HG02623 (cell line): ENCODE data around the gene INTS11.
"Not testable (repeated sequence)": the region's sequence is repeated elsewhere in the genome, so short reads cannot be mapped to it uniquely, and the experiment has no call there.

ENCODE experiments used
- ATAC-seq: cut with Tn5 transposase; IDR thresholded peaks from one replicate; pipeline ENCODE4 v1.9.1; 2021; ENCODE audit warnings: moderate library complexity; ENCODE audit not compliant: unreplicated experiment

Gene INTS11

DNA sequence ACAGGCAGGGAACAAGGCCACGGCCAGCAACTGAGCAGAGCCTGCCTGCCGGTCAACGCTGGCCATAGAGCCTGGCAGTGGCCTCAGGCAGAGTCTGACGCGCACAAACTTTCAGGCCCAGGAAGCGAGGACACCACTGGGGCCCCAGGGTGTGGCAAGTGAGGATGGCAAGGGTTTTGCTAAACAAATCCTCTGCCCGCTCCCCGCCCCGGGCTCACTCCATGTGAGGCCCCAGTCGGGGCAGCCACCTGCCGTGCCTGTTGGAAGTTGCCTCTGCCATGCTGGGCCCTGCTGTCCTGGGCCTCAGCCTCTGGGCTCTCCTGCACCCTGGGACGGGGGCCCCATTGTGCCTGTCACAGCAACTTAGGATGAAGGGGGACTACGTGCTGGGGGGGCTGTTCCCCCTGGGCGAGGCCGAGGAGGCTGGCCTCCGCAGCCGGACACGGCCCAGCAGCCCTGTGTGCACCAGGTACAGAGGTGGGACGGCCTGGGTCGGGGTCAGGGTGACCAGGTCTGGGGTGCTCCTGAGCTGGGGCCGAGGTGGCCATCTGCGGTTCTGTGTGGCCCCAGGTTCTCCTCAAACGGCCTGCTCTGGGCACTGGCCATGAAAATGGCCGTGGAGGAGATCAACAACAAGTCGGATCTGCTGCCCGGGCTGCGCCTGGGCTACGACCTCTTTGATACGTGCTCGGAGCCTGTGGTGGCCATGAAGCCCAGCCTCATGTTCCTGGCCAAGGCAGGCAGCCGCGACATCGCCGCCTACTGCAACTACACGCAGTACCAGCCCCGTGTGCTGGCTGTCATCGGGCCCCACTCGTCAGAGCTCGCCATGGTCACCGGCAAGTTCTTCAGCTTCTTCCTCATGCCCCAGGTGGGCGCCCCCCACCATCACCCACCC lies 6.9 kb upstream of the INTS11 start, which contains the start of gene TAS1R3:
TSS of gene TAS1R3 (plus strand) at position 213 of the 898 bp plus-strand sequence. CDS start at position 279, 66 bp downstream.
- no peak for ATAC-seq

DNA sequence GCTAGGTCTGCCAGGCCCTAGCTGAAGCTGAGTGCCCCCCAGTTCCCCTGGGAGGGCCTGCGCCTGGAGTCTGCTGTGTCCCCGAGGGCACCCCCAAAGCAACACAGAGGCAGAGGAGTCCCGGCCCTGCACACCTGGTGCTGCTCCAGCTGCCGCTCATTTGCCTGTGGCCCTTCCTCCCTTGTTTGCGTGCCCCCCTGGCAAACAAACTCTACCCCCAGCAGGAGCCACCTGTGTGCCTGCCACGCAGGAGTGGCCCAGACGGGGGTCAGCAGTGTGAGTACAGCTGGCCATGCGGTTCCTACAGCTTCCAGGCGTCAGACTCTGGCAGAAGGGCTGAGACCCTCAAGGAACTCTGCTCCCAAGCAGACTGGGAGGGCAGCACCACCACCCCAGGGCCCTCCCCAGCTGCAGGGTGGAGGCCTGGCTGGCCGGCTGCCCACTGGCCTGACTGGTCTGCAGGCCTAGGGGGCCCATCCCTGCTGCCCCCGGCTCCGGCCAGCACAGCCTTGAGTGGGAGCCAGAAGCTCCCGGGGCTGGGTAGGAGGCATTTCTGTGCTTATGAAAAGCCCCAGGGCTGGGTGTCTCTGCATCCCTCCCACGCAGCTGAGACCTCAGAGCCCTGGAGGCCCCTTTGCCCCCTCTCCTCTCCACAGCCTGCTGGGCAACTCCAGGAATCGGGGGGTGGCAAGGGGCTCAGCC lies 6.1 kb upstream of the INTS11 start:
- ATAC-seq = no peak

DNA sequence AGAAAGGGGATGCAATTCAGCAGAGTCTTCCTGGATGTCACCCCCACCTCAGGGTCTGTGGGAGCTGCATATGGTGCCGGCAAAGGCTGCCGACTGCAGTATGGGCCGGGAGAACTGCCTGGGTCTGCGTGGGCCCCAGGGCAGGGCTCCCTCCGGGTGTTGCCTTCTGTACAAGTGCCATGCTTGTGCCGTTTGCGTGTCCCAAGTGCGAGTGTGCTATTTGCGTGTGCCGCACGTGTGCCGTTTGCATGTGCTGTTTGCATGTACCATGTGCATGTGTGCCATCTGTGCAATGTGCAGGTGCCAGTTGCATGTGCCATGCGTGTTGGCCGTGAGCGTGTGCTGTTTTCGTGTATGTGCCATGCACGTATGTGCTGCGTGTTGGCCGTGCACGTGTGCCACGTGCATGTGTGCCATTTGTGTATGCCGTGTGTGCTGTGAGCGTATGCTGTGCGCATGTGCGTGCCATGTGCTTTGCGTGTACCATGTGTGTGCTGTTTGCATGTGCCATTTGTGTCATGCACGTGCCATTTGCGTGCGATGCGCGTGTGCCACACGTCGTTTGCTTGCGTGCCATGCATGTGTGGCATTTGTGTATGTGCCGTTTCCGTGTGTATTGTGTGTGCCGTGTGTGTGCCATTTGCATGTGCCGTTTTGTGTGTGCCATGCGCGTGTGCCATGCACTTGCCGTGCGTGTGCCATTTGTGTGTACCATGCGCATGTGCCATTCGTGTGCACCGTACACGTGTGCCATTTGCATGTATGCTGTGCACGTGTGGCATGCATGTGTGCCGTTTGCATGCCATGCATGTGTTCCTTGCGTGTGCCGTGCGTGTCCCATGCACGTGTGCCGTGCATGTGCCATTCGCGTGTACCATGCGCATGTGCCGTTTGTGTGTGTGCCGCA lies 5.1 kb upstream of the INTS11 start:
- no peak for ATAC-seq

DNA sequence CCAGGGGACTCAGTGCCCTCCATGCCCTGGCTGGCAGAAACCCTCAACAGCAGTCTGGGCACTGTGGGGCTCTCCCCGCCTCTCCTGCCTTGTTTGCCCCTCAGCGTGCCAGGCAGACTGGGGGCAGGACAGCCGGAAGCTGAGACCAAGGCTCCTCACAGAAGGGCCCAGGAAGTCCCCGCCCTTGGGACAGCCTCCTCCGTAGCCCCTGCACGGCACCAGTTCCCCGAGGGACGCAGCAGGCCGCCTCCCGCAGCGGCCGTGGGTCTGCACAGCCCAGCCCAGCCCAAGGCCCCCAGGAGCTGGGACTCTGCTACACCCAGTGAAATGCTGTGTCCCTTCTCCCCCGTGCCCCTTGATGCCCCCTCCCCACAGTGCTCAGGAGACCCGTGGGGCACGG lies 3.8 kb upstream of the INTS11 start:
- no peak for ATAC-seq

DNA sequence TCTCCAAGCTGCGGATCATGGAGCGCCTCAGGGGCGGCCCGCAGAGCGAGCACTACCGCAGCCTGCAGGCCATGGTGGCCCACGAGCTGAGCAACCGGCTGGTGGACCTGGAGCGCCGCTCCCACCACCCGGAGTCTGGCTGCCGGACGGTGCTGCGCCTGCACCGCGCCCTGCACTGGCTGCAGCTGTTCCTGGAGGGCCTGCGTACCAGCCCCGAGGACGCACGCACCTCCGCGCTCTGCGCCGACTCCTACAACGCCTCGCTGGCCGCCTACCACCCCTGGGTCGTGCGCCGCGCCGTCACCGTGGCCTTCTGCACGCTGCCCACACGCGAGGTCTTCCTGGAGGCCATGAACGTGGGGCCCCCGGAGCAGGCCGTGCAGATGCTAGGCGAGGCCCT lies 2.8 kb upstream of the INTS11 start:
- no peak for ATAC-seq

DNA sequence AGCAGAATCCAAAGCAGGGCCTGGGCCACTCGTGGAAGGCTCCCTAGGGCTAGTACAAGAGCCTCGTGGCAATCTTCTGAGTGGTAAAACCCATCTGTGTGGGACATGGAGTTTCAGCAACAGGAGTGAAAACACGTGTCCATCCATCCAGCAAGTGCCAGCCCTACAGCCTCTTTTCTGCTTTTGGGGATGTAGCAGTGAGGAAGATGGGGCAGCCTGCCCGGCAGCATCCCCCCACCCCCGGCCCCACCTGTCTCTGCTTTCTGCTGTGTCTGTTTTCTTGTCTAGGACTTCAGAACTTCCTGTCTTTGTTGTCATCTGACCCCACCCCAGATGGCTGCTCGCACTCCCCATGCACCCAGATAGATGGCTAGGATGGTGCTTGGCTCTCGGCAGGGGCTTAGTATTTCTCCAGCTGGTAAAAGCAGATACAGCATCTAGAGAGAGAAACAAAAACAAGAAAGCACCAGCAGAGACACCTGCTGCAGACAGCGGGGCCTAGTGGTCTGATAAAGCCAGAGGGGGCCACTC lies 1.7 kb upstream of the INTS11 start:
- ATAC-seq = no peak

DNA sequence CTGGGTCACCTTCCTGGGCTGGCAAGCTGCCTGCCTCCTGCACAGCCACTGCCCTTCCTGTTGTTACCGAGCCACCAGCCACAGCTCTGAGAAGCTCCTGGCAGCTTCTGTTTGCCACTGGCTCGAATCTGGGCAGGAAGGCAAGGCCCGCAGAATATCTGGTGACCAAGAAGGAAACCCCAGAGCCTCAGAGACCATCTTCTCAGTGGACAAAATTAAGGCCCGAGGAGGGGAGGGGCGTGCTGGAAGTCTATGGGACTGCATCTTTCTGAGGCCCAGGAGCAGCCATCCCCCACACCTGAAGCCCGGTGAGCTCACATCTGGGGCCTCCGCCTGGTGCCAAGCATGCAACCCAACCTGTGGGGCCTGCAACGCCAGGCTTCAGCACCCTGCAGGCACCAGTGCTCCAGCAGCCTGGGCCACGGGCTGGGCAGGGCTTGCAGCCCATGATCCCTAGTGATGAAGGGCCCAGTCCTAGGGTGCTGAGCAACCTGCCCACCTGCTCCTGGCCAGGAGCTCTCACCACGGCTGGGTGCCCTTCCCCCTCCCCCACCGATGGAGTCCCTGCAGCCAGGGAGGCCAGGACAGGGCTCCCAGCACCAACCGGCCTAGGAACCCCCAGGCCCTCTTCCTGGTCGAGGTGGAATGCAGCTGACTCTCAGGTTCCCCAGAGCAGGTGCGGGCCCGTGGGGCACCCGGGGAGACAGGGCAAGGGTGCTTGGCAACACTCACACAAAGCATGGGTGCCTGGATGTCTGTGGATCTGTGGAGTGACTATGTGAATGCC lies 1.0 kb upstream of the INTS11 start:
- no peak for ATAC-seq

DNA sequence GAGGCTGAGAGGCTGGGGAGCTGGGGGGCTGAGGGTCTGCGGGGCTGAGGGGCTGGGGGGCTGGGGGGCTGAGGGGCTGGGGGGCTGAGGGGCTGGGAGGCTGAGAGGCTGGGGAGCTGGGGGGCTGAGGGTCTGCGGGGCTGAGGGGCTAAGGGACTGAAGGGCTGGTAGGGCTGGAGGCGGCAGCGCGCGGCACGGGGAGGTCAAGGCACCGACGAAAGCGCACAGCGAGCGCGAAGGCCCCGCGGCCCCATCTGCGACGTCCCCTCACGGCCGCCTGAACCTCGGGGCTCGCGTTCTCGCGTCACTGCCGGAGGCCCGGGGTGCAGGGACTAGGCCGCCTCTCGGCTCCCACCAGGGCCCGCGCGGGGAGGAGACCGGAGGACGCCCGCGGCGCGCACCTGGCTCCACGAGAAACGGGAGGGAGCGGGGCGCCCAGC lies 356 bp downstream of the INTS11 start:
- ATAC-seq = peak; percentile 19

DNA sequence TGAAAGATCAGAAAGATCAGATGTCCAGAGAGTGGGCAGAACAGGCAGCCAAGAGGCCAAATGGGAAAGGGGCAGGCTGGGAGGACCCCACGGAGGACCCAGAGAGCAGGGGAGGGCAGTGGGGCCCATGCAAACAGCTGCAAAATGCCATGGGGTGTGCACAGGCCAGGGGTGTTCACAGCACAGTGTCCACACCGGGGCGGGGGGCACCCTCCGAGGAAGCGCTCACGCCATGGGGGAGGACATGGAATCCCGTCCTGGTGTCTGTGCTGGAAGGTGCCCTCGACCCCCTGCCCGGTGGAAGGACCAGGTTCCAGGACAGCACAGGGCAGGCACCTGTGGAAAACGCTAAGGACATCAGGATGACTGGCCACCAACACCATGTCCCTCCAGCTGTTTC lies 1.5 kb downstream of the INTS11 start:
- ATAC-seq = no peak

DNA sequence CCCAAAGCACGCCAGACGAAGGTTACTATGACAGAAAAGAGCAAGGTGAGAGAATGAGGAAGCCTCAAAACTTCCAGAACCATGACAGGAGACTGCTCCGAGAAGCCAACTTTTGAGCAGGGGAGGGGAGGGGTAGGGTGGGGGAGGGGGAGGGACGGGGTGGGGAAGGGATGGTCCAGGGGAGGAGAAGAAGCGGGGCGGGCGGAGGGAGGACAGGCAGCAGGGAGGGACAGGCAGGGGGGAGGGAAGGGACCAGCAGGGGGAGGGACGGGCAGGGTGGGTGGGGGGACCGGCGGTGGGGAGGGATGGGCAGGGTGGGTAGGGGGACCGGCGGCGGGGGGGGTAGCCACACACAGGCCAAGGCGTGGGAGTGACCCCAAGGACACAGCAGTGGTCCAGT lies 2.0 kb downstream of the INTS11 start:
- no peak for ATAC-seq

DNA sequence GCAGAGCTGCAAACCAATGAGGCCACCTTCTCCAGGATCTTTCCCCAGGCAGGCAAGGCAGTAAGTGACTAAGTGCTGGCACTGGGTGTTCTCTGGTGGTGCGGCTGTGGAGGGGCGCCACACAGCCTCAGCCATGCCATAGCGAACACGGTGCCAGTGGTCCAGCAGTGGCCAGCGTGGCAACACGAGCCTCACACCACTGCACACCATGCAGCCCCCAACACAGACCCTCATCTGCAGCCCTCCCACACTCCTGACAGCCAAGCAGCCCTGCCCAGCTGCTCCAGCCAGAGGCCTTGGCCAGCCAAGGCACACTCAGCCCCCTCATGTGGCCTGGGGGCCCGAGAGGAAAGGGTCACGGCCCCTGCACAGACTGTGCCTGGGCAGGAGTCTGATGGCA lies 3.0 kb downstream of the INTS11 start:
- no peak for ATAC-seq

DNA sequence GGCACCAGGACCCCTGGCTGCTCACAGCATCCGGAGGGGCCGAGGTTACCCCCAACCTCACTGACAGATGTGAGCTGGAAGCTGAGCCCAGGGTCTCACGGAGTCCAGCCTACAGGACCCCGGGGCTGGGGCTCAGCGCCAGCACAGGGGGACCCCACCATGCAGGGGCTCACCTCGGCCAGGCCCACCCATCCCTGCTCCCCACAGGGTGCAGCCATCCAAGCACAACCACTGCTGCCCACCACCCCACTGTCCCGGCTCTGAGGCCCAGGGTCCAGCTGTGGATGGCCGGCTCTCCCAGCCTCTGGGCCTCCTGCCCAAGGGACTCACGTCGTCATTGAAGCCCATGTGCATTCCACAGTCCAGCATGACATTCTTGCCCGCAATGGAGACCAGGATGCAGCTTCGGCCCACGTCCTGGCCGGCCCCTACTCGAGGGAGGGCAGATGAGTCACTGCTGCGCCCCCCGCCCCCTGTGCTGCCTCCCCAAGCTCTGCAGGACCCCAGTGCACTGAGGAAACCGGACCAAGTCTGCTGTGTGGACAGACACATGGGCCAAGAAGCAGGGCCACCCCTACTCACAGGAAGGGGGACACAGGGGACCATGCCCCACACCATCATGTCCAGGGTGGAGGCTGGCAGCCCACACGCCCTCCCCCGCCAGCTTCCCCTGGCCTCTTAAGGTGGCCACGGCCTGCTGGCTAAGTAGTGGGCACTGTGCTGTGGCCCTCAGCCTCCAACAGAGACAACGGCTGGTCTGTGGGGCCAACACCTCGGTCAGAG lies 3.6 kb downstream of the INTS11 start:
- ATAC-seq = no peak

DNA sequence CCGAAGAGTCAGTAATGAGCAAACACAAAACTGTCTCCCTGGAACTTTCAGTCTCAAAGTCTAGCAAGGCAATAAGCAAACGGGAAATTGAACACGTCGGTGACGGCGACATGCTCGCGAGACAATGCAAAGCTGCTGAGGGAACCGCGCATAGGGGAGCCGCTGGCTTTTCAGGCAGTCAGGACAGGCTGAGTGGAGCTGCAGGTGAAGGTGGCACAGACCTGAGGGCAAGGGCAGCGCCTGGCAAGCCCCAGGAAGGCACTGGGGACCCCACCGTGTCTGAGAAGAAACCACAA lies 4.9 kb downstream of the INTS11 start:
- ATAC-seq = no peak

DNA sequence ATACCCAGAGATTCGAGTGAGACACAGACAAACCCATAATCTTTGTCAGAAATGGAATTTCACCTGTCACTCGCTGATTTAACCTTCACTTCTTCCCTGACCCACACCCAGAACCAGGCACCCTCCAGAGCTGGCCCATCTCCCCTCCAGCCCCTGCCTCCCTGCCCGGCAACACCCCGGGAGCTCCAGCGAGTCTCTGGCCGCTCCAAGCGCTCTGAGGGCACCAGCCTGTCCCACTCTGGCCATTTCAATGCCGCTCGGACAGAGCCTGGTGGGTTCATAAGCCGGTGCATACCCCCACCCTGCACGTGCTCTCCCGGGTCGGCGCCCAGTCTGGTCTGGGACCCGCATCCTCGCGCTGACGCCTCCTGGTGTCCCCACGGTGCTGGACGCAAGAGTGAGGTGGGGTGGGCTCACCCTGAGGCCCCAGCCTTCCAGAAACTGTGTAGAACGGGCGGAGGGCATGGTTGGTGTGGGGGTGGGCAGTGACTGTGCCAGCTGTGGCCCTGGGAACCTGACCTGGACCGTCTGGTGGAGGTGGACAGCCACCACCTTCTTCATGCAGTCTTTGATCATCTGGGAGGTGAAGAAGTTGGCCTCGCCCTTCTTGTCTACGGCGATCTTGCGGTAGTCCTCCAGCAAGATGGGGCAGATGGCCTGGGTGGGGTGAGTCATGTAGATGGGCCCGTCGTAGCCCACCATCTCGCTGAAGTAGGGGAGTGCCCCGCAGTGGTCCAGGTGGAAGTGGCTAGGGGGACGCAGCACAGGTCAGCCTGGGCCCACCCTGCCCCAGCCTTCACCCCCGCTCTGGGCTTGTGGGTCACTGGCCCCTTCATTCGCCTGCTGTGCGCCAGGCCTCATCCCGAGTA lies 5.4 kb downstream of the INTS11 start:
- ATAC-seq = no peak

DNA sequence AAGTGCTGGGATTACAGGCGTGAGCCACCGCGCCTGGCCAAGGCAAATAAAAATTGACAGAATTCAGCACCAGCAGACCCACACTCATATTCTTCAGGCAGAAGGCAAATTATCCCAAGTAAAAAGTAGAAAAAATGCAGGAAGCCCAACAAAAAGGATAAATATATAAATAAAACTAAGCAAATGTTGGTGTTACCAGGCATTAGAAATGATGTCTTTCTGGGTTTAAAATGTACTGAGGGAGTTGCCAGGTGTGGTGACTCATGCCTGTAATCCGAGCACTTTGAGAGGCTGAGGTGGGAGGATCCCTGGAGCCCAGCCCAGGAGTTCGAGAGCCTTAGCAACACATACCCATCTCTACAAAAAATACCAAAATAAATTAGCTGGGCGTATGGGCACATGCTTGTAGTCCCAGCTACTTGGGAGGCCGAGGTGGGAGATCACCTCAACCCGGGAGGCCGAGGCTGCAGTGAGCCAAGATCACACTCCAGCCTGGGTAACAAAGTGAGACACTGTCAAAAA lies 6.3 kb downstream of the INTS11 start:
- ATAC-seq = no peak

DNA sequence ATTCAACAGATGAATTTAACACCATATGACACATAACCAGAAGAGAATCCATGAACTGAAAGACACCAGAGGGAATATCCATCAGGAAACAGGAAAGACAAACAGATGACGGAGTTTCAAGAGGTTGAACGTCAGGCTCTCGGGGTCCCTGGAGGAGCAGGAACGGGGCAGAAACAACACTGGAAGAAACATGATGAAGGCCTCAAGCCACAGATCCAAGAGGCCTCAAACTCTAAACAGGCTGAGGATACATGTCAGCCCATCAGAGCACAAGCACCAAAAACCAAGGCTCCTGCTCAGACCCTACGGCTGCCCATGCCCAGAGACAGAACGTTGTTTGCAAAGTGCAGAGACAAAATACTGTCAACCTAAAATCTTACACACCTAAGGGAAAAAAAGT lies 7.0 kb downstream of the INTS11 start:
- ATAC-seq = no peak

DNA sequence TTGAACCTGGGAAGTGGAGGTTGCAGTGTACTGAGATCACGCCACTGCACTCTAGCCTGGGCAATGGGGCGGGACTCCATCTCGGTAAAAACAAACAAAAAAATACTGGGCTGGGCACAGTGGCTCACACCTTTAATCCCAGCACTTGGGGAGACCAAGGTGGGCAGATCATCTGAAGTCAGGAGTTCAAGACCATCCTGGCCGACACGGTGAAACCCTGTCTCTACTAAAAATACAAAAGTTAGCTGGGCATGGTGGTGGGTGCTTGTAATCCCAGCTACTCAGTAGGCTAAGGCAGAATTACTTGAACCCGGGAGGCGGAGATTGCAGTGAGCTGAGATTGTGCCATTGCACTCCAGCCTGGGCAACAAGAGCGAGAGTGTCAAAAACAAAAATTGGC lies 8.3 kb downstream of the INTS11 start:
- ATAC-seq = not testable (repeated sequence)

DNA sequence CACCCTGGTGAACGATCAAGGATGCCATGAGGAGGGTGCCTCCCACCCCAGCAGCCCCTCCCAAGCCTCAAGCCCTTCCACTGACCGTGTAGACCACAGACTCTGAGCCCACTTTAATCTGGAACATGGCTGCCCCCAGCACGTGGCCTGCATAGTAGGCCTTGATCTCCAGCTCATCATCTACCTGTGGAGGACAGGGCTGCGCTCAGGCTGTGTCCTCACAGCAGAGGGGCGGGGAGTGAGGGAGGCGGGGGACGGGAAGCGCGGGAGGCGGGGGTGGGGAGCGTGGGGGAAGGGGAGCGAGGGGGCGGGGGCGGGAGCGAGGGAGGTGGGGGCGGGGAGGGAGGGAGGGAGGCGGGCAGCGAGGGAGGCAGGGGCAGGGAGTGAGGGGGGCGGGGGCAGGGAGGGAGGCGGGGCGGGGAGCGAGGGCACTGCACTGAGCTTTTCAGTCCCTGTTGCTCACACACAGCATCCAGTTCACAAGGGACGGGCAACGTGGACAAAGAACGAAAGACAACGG lies 9.0 kb downstream of the INTS11 start:
- no peak for ATAC-seq
